GM19099 (cell line): ENCODE data around the gene ZNF701.
A peak's percentile ranks its signal among the peaks of the same experiment; 100 is the strongest.

Experiments
- POLR2A ChIP-seq: IDR thresholded peaks from 3 replicates; pipeline ENCODE4 v1.6.1; 2011; ENCODE audit warnings: low read depth; ENCODE audit not compliant: insufficient read length; ENCODE audit errors: extremely low read depth

ZNF701 gene

DNA sequence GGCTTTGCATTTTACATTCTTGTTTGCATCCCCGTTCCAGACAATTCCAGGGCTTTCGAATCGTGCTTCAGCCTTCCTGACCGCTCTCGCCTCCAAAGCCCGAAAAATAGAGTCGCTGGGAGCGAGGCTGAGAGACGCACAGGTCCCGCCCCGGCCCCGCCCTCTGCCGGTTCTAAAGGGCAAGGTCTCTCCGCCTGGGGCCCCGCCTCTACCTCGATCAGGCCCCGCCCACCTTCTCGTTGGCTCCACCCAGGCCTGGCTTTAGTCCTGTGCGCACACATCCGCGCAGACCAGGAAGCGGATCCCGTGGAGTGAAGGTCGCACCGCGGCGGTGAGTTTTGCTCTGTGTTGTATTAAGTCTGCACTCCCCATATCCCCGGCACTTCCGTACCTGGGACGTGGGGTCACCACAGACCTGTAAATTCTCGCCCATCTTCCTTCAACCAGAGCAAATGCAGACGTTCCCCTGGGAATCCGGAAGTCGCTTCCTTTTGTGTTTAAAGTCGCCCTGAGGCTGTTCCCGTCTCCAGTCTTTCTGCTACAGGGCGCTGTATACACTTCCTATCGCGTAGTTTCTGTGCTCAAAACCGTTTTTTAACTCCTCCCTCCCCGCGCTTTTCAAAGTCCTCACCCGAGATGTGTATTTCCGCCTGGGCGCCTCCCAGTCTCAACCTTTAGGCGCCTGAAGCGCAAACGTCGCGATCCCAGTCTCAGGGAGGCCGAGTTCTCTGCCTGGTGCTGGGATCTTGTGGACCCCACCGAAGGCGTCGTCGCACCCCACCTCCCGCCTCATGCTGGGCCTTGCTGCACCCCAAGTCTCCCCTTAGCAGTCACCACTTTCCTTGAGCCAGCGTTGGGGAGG is at the start of gene ZNF701:
TSS of gene ZNF701 (plus strand) at position 288 of the 862 bp plus-strand sequence. CDS start 3,861 bp downstream, outside the sequence.
- peak; percentile 93 for TF ChIP-seq POLR2A

DNA sequence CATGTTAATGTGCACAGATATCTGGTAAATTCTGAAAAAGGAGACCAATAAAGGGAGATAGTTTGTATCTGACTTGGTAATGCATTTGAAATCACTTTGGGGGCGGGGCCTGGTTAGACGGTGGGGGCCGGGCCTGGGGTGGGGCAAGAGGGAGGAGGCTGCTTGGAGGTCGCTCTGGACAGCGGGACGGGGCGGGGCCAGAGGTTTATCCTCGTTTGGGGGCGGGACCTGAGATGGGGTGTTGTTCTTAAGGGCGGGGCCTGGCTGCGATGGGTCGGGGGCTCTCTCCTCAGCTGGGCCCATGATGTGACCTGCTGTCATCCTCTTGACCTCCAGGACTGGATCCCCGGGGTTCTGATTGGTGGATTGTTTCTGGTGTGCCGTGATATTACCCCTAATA is 47.5 kb upstream of the ZNF701 start:
- no peak for TF ChIP-seq POLR2A

GRCh38 chr19:52524086-52524485 is 46.0 kb upstream of the ZNF701 start:
- TF ChIP-seq POLR2A: no peak

- TF ChIP-seq POLR2A: peak; percentile 82
These were observed 42.7 kb upstream of the ZNF701 start, which contains the start of gene ZNF808 for GRCh38 chr19:52527134-52527955. TSS of gene ZNF808 (plus strand) at chr19:52527668. CDS start at chr19:52543285, 15,617 bp downstream.

DNA sequence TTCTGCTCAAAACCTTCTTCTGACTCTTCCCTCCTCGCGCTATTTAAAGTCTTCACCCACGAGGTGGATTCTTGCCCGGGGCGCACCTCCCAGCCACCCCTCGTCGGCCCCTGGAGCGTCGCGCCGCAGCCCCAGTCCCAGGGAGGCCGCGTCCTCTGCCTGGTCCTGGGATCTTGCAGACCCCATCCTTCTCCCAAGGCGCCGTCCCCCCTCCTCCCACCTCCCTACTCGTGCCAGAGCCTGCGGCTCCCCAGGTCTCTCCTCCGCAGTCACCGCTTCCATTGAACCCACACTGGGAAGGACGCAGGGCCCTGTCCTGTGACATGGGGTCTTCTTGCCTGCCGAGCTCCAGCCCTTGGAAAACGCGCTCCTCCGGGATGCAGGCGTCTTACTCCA is 42.1 kb upstream of the ZNF701 start:
- no peak for TF ChIP-seq POLR2A

GRCh38 chr19:52532480-52532879 is 37.6 kb upstream of the ZNF701 start:
- TF ChIP-seq POLR2A: no peak

GRCh38 chr19:52533901-52534300 is 36.2 kb upstream of the ZNF701 start:
- TF ChIP-seq POLR2A: no peak

- peak; percentile 81 for TF ChIP-seq POLR2A
These were observed 34.2 kb upstream of the ZNF701 start for GRCh38 chr19:52535771-52536447.

DNA sequence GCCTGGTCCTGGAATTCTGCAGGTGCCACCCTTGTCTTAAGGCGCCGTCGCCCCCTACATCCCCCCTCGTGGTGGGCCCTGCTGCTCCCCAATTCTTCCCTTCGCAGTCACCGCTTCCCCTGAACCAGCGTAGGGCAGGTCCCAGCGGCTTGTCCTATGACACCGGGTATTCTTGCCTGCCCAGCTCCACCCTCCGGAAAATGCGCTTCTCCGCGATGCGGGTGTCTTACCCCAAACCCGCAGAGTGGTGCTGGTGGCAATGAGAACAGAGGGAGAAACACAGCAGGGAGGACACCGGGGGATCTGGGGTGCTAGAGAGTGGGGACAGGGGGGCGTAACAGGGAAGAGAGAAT is 33.7 kb upstream of the ZNF701 start:
- no peak for TF ChIP-seq POLR2A

DNA sequence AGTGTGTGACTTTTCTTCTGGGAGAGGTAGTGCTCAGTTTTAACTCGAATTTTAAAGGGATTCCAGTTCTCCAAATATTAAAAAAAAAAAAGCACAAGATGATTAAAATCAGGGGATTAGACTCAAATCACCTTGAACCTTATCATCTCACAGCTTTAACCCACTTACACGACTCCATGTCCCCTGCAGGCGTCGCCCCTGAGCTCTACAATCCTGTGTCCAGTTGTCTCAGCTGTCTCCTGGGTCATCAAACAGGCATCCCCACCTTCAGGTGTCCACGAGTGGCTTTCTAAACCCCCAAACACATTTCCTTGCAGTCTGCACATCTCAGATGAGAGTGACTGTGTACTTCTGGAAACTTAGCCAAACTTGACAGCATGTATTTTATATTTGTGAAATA is 28.5 kb upstream of the ZNF701 start:
- no peak for TF ChIP-seq POLR2A

DNA sequence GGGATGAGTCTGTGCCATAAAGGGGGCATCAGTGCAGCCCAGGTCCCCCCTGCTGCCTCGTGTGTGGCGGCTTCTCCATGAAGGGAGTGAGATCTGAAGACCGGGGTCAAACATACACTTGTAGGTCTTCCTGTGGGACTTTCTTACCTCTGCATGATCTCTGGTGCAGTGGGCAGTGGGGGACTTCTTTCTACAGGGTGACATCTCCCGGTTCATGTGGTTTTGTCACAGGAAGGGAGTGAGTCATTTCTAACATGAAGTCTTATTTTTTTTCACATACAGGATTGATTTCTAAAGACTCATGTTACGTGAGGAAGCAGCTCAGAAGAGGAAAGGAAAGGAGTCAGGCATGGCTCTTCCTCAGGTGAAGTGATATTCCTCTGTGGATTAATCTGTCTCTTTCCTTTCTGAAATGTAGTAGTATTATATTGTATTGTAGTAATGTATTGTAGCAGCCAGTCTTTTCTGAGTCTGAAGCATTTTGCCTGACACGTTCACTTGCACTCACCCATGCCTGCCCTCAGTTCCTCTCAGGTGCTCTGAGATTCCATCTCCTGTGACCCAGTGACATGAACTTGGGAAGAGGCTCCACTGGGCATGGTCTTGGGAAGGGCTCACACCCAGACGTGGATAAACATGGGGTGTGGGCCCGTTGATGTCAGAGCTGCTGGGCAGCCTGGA is 27.0 kb upstream of the ZNF701 start:
- no peak for TF ChIP-seq POLR2A

- no peak for TF ChIP-seq POLR2A
These were observed 15.7 kb upstream of the ZNF701 start for GRCh38 chr19:52554216-52554971.

DNA sequence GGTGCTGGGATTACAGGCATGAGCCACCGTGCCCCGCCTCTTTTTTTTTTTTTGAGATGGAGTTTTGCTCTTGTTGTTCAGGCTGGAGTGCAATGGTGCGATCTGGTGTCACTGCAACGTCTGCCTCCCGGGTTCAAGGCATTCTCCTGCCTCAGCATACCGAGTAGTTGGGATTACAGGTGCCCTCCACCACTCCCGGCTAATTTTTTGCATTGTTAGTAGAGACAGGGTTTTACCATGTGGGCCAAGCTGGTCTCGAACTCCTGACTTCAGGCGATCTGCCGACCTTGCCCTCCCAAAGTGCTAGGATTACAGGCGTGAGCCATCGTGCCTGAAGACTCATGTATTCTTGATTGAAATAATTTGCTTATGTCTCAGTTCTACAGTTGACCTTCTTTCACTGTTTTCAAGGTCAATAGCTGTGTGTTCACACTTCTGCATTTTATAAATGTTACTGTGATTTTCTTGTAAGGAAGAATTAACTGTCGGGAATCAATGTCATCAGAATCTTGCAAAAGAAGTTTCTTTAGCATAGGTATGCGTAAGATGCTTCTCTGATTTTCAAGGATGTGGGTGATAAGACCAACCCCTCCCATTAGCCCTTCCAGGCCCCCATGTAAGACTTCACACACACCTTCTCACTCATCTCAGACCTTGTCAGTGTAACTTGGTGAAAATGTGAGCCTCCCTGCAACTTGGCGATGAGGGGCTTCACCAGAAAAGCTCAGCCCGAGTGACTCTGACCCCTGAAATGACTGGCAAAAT is 12.7 kb upstream of the ZNF701 start:
- no peak for TF ChIP-seq POLR2A

- no peak for TF ChIP-seq POLR2A
These were observed 4.0 kb upstream of the ZNF701 start for GRCh38 chr19:52566121-52566520.

GRCh38 chr19:52566588-52566987 is 3.5 kb upstream of the ZNF701 start:
- no peak for TF ChIP-seq POLR2A
